ENCODE data around the gene NR2C2. TPM values are rescaled to one million over a fixed set of nuclear protein-coding genes. Genes with fewer than 3 reads are reported as not detected.

NR2C2 gene
- total RNA-seq, 1 experiment from 2014 or later, result 29.2 TPM

- DNase-seq (ENCODE audit: low read depth), result no peak
Measured at GRCh38 chr3:15060029-15060428, 112.6 kb downstream of the NR2C2 start.

- DNase-seq (ENCODE audit: low read depth), result no peak
Measured at GRCh38 chr3:15063238-15063637, 115.9 kb downstream of the NR2C2 start.

- DNase-seq (ENCODE audit: low read depth), result no peak
Measured at GRCh38 chr3:15063656-15064286, 116.4 kb downstream of the NR2C2 start.

GRCh38 chr3:15064299-15064834 is 117.0 kb downstream of the NR2C2 start:
- DNase-seq (ENCODE audit: low read depth), result peak; percentile 34

GRCh38 chr3:15064835-15065549 is 117.6 kb downstream of the NR2C2 start, which contains the start of gene MRPS25:
Gene MRPS25 (minus strand): TSS chr3:15065315. CDS start chr3:15065194, 121 bp downstream.
- peak; percentile 88 for DNase-seq (ENCODE audit: low read depth)

- DNase-seq (ENCODE audit: low read depth), result no peak
Measured at GRCh38 chr3:15065550-15066007, 118.2 kb downstream of the NR2C2 start.

- no peak for DNase-seq (ENCODE audit: low read depth)
Measured at GRCh38 chr3:15066467-15066866, 119.1 kb downstream of the NR2C2 start.

- no peak for DNase-seq (ENCODE audit: low read depth)
Measured at GRCh38 chr3:15069441-15069840, 122.1 kb downstream of the NR2C2 start.

- DNase-seq (ENCODE audit: low read depth), result no peak
Measured at GRCh38 chr3:15071699-15072098, 124.3 kb downstream of the NR2C2 start.

GRCh38 chr3:15074500-15074899 is 127.1 kb downstream of the NR2C2 start:
- no peak for DNase-seq (ENCODE audit: low read depth)

GRCh38 chr3:15079091-15079490 is 131.7 kb downstream of the NR2C2 start:
- DNase-seq (ENCODE audit: low read depth), result no peak

GRCh38 chr3:15081960-15082664 is 134.7 kb downstream of the NR2C2 start:
- DNase-seq (ENCODE audit: low read depth), result no peak

- no peak for DNase-seq (ENCODE audit: low read depth)
Measured at GRCh38 chr3:15083252-15083651, 135.9 kb downstream of the NR2C2 start.

GRCh38 chr3:15086263-15086662 is 138.9 kb downstream of the NR2C2 start:
- DNase-seq (ENCODE audit: low read depth), result no peak

- DNase-seq (ENCODE audit: low read depth), result no peak
Measured at GRCh38 chr3:15086699-15087098, 139.3 kb downstream of the NR2C2 start.

GRCh38 chr3:15089201-15089600 is 141.8 kb downstream of the NR2C2 start:
- no peak for DNase-seq (ENCODE audit: low read depth)

- DNase-seq (ENCODE audit: low read depth), result no peak
Measured at GRCh38 chr3:15091575-15091974, 144.2 kb downstream of the NR2C2 start.

- DNase-seq (ENCODE audit: low read depth), result no peak
Measured at GRCh38 chr3:15092686-15093085, 145.3 kb downstream of the NR2C2 start.

GRCh38 chr3:15094187-15094875 is 146.9 kb downstream of the NR2C2 start:
- no peak for DNase-seq (ENCODE audit: low read depth)

- DNase-seq (ENCODE audit: low read depth), result no peak
Measured at GRCh38 chr3:15096046-15096445, 148.7 kb downstream of the NR2C2 start.

- DNase-seq (ENCODE audit: low read depth), result peak; percentile 57
Measured at GRCh38 chr3:15097891-15098290, 150.5 kb downstream of the NR2C2 start.
